Cardiac muscle cell (in vitro differentiated cells and primary cell): Measurements from ENCODE around the gene POTEF. TPM values are rescaled to one million over a fixed set of nuclear protein-coding genes. Genes with fewer than 3 reads are reported as not detected.
"Not testable (repeated sequence)": the region's sequence is repeated elsewhere in the genome, so short reads cannot be mapped to it uniquely, and the experiment has no call there.

ENCODE experiments used
- DNase-seq, 2 donors: peaks; one replicate each; pipeline versions ENCODE4 v3.0.0 to v3.0.0-alpha.2; 2010 to 2017; ENCODE audit warnings: low read depth in 1 of 2, low spot score in 1 of 2
- H3K27ac ChIP-seq: fragments of 200-600 bp; sonication (generic); 2 replicates; pipeline ENCODE4 v1.5.1; 2016
- H3K27me3 ChIP-seq: fragments of 200-600 bp; sonication (generic); 2 replicates; pipeline ENCODE4 v1.6.0; 2016; ENCODE audit warnings: control low read depth
- H3K36me3 ChIP-seq: fragments of 200-600 bp; sonication (generic); 2 replicates; pipeline ENCODE4 v1.5.1; 2016; ENCODE audit warnings: control low read depth
- H3K4me1 ChIP-seq: fragments of 200-600 bp; sonication (generic); 2 replicates; pipeline ENCODE4 v1.8.1; 2017; ENCODE audit warnings: low read depth, mild to moderate bottlenecking, mixed run types
- H3K4me3 ChIP-seq: fragments of 200-600 bp; sonication (generic); 2 replicates; pipeline ENCODE4 v1.5.1; 2016; ENCODE audit warnings: mild to moderate bottlenecking
- H3K9me3 ChIP-seq: fragments of 200-600 bp; sonication (generic); 2 replicates; pipeline ENCODE4 v1.5.1; 2017; ENCODE audit warnings: low read depth, mild to moderate bottlenecking, control low read depth
- polyA plus RNA-seq: library from polyadenylated mRNA; unstranded; fragments of >200 nt; fragmentation: Nextera tagmentation; extraction: Ambion mirVana; gene quantifications from 2 replicates; pipeline ENCODE4 v1.2.1, GENCODE V29; 2016
- total RNA-seq: library from RNA; depleted of rRNA; stranded (reverse); fragments of >200 nt; gene quantifications from 2 replicates; pipeline ENCODE4 v1.2.3, GENCODE V29; 2016
- TF ChIP-seq, protein P1 (sequence below): IDR thresholded peaks from 2 replicates; pipeline ENCODE4 v1.5.1; 2012; ENCODE audit warnings: low read depth, mild to moderate bottlenecking, low read length

POTEF gene
- total and polyA plus RNA-seq, 2 experiments from 2014 or later, result 14.9 to 39.9 TPM

DNA sequence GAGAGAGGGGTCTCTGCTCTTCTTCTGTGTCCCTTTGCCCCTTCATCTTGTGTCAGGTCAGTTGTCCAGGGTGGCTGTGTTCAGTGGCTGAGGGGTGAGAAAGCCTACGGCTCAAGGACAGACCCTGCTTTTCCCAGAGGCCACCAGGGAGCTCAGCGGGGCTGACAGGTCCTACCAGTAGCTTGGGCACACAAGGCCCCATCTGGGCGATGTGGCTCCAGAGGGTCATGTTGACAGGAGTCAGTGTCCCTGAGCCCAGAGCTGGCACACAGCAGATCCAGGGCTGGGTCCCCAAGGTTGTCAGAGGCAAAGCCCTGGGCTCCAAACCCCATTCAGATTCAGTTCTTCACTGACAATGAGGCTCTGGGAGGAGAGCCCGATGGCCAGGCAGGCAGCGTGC, 8.1 kb upstream of the POTEF start:
- not testable (repeated sequence) for H3K36me3 ChIP-seq, H3K27me3 ChIP-seq, DNase-seq, H3K4me1 ChIP-seq, H3K9me3 ChIP-seq, H3K27ac ChIP-seq, H3K4me3 ChIP-seq

DNA sequence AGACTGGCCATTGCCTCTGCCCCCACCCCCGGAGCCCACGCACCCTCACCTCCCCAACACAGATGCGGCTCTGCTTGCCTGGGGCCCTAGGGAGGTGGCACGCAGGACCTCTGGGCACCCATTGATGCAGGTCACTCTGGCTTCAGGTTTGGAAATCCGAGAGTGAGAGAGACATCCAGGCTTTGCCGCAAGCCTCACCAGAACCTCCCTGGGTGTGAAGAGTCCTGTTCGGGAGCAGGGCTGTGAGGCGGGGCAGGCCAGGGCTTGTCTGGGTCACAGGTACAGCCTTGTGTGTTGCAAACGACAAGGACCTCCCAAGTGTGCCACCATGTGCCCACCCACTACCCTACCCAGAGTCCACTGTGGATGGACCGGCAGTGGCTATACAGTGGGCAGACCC, 7.5 kb upstream of the POTEF start:
- not testable (repeated sequence) for DNase-seq, H3K4me1 ChIP-seq

DNA sequence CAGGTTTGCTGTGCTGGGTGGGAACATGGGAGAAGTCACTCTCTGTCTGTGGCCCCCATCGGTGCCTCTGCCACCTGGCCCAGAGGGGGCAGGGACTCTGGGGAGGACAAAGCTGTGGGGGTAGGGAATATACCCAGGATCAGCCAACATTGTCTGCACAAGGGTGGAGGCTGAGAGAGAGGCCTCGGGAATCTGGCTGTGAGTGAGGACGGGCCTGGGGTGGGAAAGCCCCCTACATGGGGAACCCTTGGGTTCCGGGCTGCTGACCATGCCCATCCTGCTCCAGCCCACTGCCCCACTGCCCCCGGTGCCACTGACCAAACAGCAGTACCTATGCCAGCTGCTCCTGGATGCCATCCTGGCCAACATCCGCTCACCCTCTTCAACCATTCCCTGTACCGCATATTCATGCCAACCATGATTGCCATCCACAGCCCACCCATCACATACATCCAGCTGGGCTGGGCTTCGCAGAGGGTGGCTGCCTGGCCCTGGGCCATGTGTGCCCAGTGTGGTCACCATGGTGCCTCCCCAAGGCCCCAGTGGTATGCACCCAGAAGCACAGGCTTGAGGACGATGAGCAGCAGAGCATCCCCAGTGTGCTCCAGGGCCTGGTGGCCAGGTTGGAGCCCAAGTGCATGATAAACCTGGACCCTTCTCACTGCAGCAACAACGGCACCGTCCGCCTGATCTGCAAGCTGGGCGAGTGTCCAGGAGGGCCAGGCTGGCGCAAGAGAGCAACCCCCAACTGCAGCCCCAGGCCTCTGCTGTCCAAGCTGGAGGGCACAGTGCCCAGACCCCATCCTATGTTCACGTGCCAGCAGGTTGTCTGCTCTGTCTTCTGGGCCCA, 6.9 kb upstream of the POTEF start:
- no peaks in the 10 kb centered on the region for H3K4me1 ChIP-seq
- no peaks in the 10 kb centered on the region for H3K9me3 ChIP-seq
- H3K27me3 ChIP-seq, result no peaks in the 10 kb centered on the region
- no peaks in the 10 kb centered on the region for H3K36me3 ChIP-seq
- DNase-seq, result no peak
- no peak overlapping the region for H3K4me3 ChIP-seq
- TF ChIP-seq, protein P1, sequence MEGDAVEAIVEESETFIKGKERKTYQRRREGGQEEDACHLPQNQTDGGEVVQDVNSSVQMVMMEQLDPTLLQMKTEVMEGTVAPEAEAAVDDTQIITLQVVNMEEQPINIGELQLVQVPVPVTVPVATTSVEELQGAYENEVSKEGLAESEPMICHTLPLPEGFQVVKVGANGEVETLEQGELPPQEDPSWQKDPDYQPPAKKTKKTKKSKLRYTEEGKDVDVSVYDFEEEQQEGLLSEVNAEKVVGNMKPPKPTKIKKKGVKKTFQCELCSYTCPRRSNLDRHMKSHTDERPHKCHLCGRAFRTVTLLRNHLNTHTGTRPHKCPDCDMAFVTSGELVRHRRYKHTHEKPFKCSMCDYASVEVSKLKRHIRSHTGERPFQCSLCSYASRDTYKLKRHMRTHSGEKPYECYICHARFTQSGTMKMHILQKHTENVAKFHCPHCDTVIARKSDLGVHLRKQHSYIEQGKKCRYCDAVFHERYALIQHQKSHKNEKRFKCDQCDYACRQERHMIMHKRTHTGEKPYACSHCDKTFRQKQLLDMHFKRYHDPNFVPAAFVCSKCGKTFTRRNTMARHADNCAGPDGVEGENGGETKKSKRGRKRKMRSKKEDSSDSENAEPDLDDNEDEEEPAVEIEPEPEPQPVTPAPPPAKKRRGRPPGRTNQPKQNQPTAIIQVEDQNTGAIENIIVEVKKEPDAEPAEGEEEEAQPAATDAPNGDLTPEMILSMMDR, result no peak
- H3K27ac ChIP-seq, result no peak overlapping the region

More for the DNA sequence above, 7.5 kb upstream of the POTEF start:
- not testable (repeated sequence) for H3K36me3 ChIP-seq, H3K27ac ChIP-seq, H3K4me3 ChIP-seq, H3K9me3 ChIP-seq, H3K27me3 ChIP-seq

DNA sequence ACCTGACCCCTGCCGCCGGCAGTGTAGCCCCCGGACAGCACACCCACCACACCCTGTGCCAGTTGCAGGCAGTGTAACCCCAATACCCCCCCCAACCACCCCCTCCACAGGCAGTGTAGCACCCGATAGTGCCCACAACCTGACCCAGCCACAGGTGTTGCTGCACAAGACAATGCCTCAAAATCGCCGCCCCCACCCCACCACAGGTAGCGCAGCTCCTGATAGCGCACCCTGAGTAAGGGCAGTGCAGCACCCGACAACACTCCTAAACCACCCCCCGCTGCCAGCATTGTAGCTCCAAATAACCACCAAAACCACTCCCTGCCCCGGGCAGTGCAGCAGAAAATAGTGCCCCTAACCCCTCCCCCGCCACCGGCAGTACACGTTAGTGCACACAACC, 558 bp downstream of the POTEF start:
- H3K4me1 ChIP-seq, H3K36me3 ChIP-seq, H3K27ac ChIP-seq, H3K27me3 ChIP-seq, DNase-seq, H3K9me3 ChIP-seq: not testable (repeated sequence)
- H3K4me3 ChIP-seq, result peak overlapping the region; percentile 32

DNA sequence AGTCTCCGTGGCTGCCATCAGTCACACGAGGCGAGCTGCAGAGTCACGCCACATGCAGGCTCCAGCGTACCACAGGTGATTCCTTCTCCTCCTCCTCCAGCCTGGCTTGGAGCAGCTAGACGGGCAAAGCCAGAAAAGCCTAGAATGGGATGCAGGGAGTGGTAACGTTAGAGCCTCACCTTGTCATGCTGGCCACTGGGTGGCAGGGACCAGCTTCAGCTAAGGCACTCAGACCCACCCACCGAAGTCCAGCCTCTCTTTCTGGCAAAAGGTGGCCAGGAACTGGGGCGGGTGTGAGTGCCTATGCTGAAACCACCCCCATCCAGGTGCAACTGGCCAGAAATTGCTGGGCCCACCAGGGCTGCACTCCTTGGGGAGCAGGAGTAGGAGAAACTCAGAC, 1.3 kb downstream of the POTEF start:
- H3K27ac ChIP-seq, DNase-seq, H3K27me3 ChIP-seq, H3K9me3 ChIP-seq, H3K4me3 ChIP-seq, H3K4me1 ChIP-seq, H3K36me3 ChIP-seq: not testable (repeated sequence)

DNA sequence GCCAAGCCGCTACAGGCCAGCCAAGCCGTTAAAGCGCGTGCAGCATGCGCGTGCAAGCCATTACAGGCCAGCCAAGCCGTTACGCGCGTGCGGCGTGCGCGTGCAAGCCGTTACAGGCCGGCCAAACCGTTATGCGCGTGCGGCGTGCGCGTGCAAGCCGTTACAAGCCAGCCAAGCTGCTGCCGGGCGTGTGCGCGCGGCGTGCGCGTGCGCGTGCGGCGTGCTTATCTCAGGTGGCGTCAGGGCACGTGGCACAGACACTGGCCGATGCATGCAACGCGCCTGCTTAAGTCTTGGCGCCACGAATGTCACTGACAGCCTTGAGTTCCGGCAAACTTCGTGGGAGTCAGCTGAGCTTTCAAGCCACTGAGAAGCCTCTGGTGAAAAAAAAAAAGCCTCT, 8.1 kb downstream of the POTEF start:
- H3K27ac ChIP-seq, H3K27me3 ChIP-seq, H3K36me3 ChIP-seq, H3K9me3 ChIP-seq, H3K4me3 ChIP-seq, H3K4me1 ChIP-seq, DNase-seq: not testable (repeated sequence)

DNA sequence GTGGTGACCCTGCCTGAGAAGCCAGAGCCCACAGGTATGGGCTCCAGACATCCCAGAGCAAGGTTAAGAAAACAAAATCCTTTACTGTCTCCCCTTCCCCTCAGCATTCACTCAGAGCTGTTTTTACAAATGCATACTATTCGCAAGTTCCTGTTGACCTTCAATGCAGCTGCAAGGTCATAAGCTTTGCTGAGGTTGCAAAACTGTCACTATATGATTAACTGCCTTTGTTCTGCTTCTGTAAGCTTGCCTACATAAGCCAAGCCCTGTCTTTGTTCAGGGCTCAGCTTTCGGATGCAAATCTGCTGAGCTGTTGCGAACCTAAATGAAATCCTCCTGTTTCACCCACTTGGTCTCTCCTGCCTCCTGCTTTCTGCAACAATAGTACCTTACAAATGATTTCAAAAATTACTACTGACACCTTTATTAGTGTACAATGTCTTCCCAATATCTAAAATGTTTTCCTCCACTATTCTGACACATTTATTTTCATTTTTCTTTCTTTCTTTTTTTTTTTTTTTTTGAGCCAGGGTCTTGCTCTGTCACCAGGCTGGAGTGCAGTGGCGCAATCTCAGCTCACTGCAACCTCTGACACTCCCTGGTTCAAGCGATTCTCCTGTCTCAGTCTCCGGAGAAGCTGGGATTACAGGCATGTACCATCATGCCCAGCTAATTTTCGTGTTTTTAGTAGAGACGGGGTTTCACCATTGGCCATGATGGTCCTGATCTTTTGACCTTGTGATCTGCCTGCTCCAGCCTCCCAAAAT, 26.2 kb downstream of the POTEF start:
- peak in 1 of 2 donors; percentile 23 for DNase-seq
- not testable (repeated sequence) for H3K4me1 ChIP-seq, H3K9me3 ChIP-seq, H3K4me3 ChIP-seq, H3K36me3 ChIP-seq, H3K27me3 ChIP-seq
- H3K27ac ChIP-seq, result peak overlapping the region; percentile 68

DNA sequence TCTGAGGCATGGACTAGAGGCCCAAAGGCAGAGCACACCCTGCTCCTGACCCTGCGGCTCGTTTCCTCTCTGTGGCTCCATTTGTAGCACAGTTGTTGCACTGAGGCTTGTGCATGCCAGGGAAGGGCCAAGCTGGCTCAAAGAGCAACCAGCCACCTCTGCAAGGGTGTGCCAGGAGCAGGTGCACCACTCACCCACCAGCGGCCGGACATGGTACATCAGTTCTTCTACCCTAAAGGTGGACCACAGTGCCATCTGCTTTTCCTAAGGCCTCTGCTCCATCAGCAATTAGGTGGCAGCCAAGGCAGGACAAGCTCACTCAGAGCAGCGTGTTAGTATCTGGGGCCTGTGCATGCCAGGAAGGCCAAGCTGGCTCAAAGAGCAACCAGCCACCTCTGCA, 66.4 kb downstream of the POTEF start:
- not testable (repeated sequence) for H3K27ac ChIP-seq, H3K36me3 ChIP-seq, DNase-seq, H3K9me3 ChIP-seq, H3K4me3 ChIP-seq, H3K27me3 ChIP-seq, H3K4me1 ChIP-seq

DNA sequence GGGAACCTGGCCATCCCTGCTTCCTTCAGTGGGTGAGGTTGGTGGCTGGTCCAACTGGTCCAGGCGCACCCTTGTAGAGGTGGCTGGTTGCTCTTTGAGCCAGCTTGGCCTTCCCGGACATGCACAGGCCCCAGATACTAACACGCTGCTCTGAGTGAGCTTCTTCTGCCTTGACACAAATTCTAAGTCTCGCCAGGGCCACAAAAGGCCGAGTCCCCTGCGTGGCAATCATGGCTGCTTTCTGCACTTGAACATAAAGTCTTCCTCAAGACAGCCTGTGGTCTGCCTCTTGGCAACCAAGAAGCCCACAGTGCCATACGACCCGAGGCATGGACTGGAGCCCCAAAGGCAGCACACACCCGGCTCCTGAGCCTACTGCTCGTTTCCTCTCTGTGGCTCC, 69.0 kb downstream of the POTEF start:
- not testable (repeated sequence) for DNase-seq, H3K36me3 ChIP-seq, H3K27ac ChIP-seq, H3K4me3 ChIP-seq, H3K27me3 ChIP-seq, H3K9me3 ChIP-seq, H3K4me1 ChIP-seq

DNA sequence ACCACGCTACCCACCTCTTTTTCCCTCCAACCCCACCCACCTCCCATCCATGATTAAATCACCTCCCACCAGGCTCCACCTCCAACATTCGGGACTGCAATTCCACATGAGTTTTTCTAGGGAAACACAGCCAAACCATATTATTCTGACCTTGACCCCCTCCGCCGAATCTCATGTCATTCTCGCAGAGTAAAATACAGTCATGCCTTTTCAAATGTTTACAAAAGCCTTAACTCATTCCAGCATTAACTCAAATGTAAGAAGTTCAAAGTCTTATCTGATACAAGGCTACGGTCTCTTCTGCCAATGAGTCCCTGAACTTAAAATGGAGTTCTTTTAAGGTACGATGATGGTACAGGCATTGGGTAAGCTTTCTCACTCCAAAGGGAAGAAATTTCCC, 72.7 kb downstream of the POTEF start:
- DNase-seq, H3K4me3 ChIP-seq, H3K9me3 ChIP-seq, H3K4me1 ChIP-seq, H3K27me3 ChIP-seq, H3K36me3 ChIP-seq, H3K27ac ChIP-seq: not testable (repeated sequence)

DNA sequence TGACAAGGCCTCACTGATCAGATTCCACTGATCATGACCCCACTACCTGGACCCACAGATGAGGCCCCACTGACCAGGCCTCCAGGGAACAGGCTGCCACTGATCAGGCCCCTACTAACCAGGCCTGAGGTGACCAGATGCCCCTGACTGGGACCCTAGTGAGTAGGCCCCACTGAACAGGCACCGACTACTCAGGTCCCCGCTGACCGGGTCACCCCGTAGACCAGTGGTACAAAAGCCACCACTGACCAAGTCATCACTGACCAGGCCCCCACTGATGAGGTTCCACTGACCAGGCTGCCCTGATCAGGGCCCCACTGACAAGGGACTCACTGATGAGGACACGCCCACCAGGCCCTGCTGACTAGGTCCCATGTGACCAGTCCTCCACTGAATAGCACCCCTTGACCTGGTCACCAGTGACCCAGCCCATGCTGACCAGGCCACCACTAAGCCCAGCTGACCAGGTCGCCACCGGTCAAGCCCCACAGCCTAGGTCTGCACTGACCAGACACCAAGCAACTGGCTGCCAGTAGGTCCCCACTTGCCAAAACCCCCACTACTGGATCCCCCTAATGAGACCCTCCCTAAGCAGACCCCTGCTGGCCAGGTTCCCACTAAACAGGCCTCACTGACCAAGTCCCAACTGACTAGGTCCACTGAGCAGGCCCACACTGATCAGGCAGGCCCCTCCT, 75.7 kb downstream of the POTEF start:
- H3K4me1 ChIP-seq, H3K4me3 ChIP-seq, H3K27me3 ChIP-seq, DNase-seq, H3K9me3 ChIP-seq, H3K36me3 ChIP-seq, H3K27ac ChIP-seq: not testable (repeated sequence)

DNA sequence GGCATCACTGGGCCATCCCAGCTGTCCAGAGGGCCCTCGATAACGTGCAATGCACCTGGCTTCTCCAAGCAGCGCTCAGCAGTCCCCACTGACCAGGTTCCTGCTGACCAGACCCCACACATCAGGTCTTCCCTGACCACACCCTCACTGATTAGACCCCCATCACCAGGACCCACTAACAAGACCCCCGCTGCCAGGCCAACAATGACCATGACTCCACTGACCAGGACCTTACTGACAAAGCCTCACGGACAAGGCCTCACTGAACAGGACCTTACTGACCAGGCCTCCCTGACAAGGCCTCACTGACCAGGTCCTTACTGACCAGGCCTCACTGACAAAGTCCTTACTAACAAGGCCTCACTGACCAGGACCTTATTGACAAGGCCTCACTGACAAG, 76.6 kb downstream of the POTEF start:
- H3K27me3 ChIP-seq, H3K36me3 ChIP-seq, H3K9me3 ChIP-seq, H3K4me3 ChIP-seq, H3K27ac ChIP-seq, H3K4me1 ChIP-seq, DNase-seq: not testable (repeated sequence)

DNA sequence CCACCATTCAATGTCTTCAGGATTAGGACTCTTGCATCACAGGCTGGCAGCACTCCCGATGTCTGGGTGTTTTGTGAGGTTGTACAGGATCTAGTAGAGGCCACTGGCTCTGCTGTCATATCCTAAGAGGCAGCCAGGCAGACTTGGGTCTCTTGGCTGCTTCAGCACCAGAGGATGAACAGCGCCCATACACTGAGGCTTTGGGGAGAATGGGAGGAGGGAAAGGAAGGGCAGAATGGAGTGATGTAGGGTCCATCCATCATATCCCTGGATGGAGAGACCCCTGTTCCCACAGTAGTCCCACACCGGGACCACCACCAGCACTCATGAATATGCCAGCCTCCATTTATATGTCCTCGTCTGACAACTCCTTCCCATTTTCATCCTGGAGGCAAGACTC, 80.6 kb downstream of the POTEF start:
- H3K4me3 ChIP-seq, H3K27ac ChIP-seq, H3K27me3 ChIP-seq, H3K9me3 ChIP-seq, DNase-seq, H3K36me3 ChIP-seq, H3K4me1 ChIP-seq: not testable (repeated sequence)
